Upper lobe of left lung (tissue), 6 donors: ENCODE data around the gene ELP4. TPM values are rescaled to one million over a fixed set of nuclear protein-coding genes. Genes with fewer than 3 reads are reported as not detected.

Source experiments
- ATAC-seq, 2 donors: fragments of 200-7000 bp; cut with Tn5 transposase; one replicate each; pipeline ENCODE4 v1.9.1; 2022; ENCODE audit warnings: mild to moderate bottlenecking in 2 of 2, moderate library complexity in 2 of 2; ENCODE audit not compliant: low FRiP score in 2 of 2
- DNase-seq, 2 donors: peaks; one replicate each; pipeline ENCODE4 v3.0.0-alpha.2; 2019 to 2020
- H3K27ac ChIP-seq, 4 donors: fragments of 200-600 bp; sonication (generic); one replicate each; pipeline ENCODE4 v1.5.1; 2016 to 2019
- H3K27me3 ChIP-seq, 4 donors: fragments of 200-600 bp; sonication (generic); one replicate each; pipeline ENCODE4 v1.5.1; 2017 to 2019
- H3K36me3 ChIP-seq, 4 donors: fragments of 200-600 bp; sonication (generic); one replicate each; pipeline ENCODE4 v1.5.1; 2016 to 2019
- H3K4me1 ChIP-seq, 4 donors: fragments of 200-600 bp; sonication (generic); one replicate each; pipeline ENCODE4 v1.5.1; 2018 to 2019
- H3K4me3 ChIP-seq, 4 donors: fragments of 200-600 bp; sonication (generic); one replicate each; pipeline ENCODE4 v1.5.1; 2017 to 2019; ENCODE audit warnings: mild to moderate bottlenecking in 2 of 4, moderate library complexity in 1 of 4
- H3K9me3 ChIP-seq, 4 donors: fragments of 200-600 bp; sonication (generic); one replicate each; pipeline ENCODE4 v1.5.1; 2018 to 2019
- EP300 ChIP-seq, 4 donors: sonication (generic); formaldehyde crosslinking; IDR thresholded peaks; one replicate each; pipeline ENCODE4 v1.5.1; 2017; ENCODE audit warnings: antibody characterized with exemption in 4 of 4, control low read depth in 2 of 4
- POLR2A ChIP-seq, 4 donors: fragments of 450-650 bp; IDR thresholded peaks; one replicate each; pipeline ENCODE4 v1.5.1; 2016 to 2017; ENCODE audit warnings: antibody characterized with exemption in 4 of 4, mild to moderate bottlenecking in 2 of 4
- POLR2AphosphoS5 ChIP-seq, 2 donors: sonication (generic); formaldehyde crosslinking; IDR thresholded peaks; one replicate each; pipeline ENCODE4 v1.5.1; 2017; ENCODE audit warnings: antibody characterized with exemption in 2 of 2
- WGBS, 2 donors: methylation state at CpG; one replicate each; pipeline ENCODE4 v1.1.5; 2017 to 2018; 5-methylcytosine and 5-hydroxymethylcytosine counted together
- total RNA-seq, 6 donors: library from RNA; depleted of rRNA in 4 of 6; stranded (reverse); fragments of >200 nt in 4 of 6; gene quantifications; one replicate each; pipeline versions ENCODE4 v1.1.0 to v1.2.1, GENCODE V29; 2016 to 2021
- TF ChIP-seq, protein P1 (sequence below), 6 experiments: fragments of 450-650 bp in 4 of 6; fragments of 200-600 bp in 2 of 6; sonication (generic) in 2 of 6; IDR thresholded peaks; one replicate each; pipeline ENCODE4 v1.5.1; 2016 to 2019; ENCODE audit warnings: antibody characterized with exemption in 6 of 6
- donor health status: DM: no; HTN: no; CAD: no; lungs with moderate emphysema.
- donor health status: DM: no; HTN: yes; CAD: no; lungs with severe emphysema.

The ELP4 gene
- total RNA-seq, 6 donors from 2014 or later = 6.3 to 34.7 (median 18.6) TPM

GRCh38 chr11:31655483-31655882, 145.9 kb downstream of the ELP4 start:
- 83 to 93% methylated on average over 3 of the region's 3 CpGs for WGBS, 2 donors
- TF ChIP-seq POLR2AphosphoS5 (IDR thresholded peaks at IDR 0.05) (no peak), POLR2A (IDR thresholded peaks at IDR 0.05) (no peak), EP300 (IDR thresholded peaks at IDR 0.05) (no peak)
- TF ChIP-seq, protein P1, sequence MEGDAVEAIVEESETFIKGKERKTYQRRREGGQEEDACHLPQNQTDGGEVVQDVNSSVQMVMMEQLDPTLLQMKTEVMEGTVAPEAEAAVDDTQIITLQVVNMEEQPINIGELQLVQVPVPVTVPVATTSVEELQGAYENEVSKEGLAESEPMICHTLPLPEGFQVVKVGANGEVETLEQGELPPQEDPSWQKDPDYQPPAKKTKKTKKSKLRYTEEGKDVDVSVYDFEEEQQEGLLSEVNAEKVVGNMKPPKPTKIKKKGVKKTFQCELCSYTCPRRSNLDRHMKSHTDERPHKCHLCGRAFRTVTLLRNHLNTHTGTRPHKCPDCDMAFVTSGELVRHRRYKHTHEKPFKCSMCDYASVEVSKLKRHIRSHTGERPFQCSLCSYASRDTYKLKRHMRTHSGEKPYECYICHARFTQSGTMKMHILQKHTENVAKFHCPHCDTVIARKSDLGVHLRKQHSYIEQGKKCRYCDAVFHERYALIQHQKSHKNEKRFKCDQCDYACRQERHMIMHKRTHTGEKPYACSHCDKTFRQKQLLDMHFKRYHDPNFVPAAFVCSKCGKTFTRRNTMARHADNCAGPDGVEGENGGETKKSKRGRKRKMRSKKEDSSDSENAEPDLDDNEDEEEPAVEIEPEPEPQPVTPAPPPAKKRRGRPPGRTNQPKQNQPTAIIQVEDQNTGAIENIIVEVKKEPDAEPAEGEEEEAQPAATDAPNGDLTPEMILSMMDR (IDR thresholded peaks at IDR 0.05) = no peak
- no peak overlapping the region for H3K27ac ChIP-seq
- H3K4me1 ChIP-seq = no peaks in the 10 kb centered on the region
- DNase-seq = no peak
- no peaks in the 10 kb centered on the region for H3K36me3 ChIP-seq
- no peaks in the 10 kb centered on the region for H3K9me3 ChIP-seq
- no peaks in the 10 kb centered on the region for H3K27me3 ChIP-seq
- H3K4me3 ChIP-seq = no peak overlapping the region
- no peak for ATAC-seq

DNA sequence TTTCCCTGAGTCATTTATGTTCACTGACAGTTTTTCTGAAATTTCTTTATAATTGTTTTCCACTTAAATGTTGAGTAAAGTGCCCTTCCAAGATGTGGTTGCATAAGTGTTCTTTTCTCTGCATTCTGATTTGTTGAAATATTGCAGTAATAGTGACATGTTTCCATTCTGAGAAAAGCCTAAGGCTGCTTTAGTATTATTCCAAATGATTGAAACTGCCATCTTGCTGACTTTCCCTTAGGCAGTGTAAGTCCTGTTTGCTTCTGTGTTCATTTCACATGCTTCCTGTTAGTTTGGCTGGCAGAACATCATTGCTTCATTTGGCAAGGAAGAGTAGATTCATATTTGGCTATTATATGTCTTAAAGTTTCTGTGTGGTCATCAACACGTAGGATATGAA, 146.5 kb downstream of the ELP4 start:
- TF ChIP-seq POLR2AphosphoS5 (IDR thresholded peaks at IDR 0.05) (no peak), POLR2A (IDR thresholded peaks at IDR 0.05) (no peak), EP300 (IDR thresholded peaks at IDR 0.05) (no peak)
- TF ChIP-seq, protein P1 (IDR thresholded peaks at IDR 0.05) = no peak
- Histone ChIP-seq H3K27ac (no peak overlapping the region), H3K4me3 (no peak overlapping the region), H3K27me3 (no peaks in the 10 kb centered on the region), H3K4me1 (no peaks in the 10 kb centered on the region), H3K9me3 (no peaks in the 10 kb centered on the region), H3K36me3 (no peaks in the 10 kb centered on the region)
- ATAC-seq (no peak), DNase-seq (no peak)
- 71 to 88% methylated on average over 1 of the region's 1 CpG for WGBS, 2 donors

DNA sequence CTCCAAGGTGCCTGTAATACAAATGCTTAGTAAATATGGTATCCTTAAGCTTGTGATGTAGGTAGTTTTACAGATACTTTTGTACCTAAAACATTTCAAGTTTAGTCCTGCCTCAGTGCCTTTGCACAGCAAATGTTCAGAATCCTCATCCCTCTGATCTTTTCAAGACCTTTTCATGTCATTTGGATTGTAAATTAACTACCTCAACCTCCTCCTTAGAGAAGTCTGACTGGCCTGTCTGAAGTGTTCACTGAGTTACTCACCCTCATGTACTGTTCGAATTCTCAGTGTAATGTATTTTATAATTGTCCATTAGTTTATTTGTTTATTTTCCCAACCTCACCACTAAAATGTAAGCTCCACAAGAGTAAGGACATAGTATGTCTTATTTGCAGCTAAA, 147.5 kb downstream of the ELP4 start:
- no peaks in the 10 kb centered on the region for H3K27me3 ChIP-seq
- no peaks in the 10 kb centered on the region for H3K9me3 ChIP-seq
- no peak overlapping the region for H3K4me3 ChIP-seq
- H3K36me3 ChIP-seq = no peaks in the 10 kb centered on the region
- no peaks in the 10 kb centered on the region for H3K4me1 ChIP-seq
- 95 to 100% methylated on average over 1 of the region's 1 CpG for WGBS, 2 donors
- ATAC-seq (no peak), DNase-seq (no peak)
- H3K27ac ChIP-seq = no peak overlapping the region
- TF ChIP-seq, protein P1 (IDR thresholded peaks at IDR 0.05) = no peak
- no peak for TF ChIP-seq POLR2AphosphoS5 (IDR thresholded peaks at IDR 0.05)
- no peak for TF ChIP-seq EP300 (IDR thresholded peaks at IDR 0.05)

DNA sequence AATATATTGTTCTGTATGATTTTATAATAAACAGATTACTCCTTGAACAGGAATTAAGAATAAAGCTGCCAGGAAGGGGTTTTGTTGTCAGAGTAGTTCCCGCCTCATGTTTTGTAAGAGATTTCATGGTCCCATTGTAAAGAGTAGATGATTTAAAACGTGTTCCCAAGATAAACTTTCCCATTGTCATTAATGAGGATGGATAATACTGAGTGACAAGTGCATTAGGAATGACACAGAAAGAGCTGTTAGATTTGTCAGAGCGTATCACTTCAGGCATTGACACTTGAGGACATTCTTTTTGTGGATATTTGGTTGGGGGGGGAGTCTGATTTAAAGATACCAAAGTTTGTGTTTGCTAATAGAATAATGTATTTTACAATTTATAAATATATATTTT, 154.6 kb downstream of the ELP4 start:
- Histone ChIP-seq H3K4me3 (no peak overlapping the region), H3K27me3 (no peaks in the 10 kb centered on the region), H3K9me3 (no peaks in the 10 kb centered on the region), H3K4me1 (no peaks in the 10 kb centered on the region), H3K36me3 (no peaks in the 10 kb centered on the region), H3K27ac (no peak overlapping the region)
- ATAC-seq (no peak), DNase-seq (no peak)
- WGBS, 2 donors = 71 to 74% methylated on average over 3 of the region's 3 CpGs
- TF ChIP-seq POLR2AphosphoS5 (IDR thresholded peaks at IDR 0.05) (no peak), EP300 (IDR thresholded peaks at IDR 0.05) (no peak), POLR2A (IDR thresholded peaks at IDR 0.05) (no peak)
- TF ChIP-seq, protein P1 (IDR thresholded peaks at IDR 0.05) = no peak

- ATAC-seq = no peak
- 96% methylated on average over 3 of the region's 3 CpGs for WGBS, 2 donors
- DNase-seq = no peak
- Histone ChIP-seq H3K27me3 (no peaks in the 10 kb centered on the region), H3K4me1 (no peaks in the 10 kb centered on the region), H3K9me3 (no peaks in the 10 kb centered on the region), H3K36me3 (no peaks in the 10 kb centered on the region), H3K27ac (no peak overlapping the region), H3K4me3 (no peak overlapping the region)
- TF ChIP-seq, protein P1 (IDR thresholded peaks at IDR 0.05) = no peak
- TF ChIP-seq EP300 (IDR thresholded peaks at IDR 0.05) (no peak), POLR2AphosphoS5 (IDR thresholded peaks at IDR 0.05) (no peak), POLR2A (IDR thresholded peaks at IDR 0.05) (no peak)
Measured at GRCh38 chr11:31664954-31665353, 155.4 kb downstream of the ELP4 start.
